GM23338 (cell line): ENCODE measurements around the gene HOXB4.

ENCODE experiments used
- CTCF ChIP-seq, 2 experiments: fragments of 200-600 bp in 1 of 2; sonication (generic) in 1 of 2; conservative IDR thresholded peaks; 2 replicates each; pipeline versions ENCODE4 v1.5.1 to v1.6.1; 2016 to 2017; ENCODE audit warnings: antibody characterized with exemption in 2 of 2, low read depth in 2 of 2, mild to moderate bottlenecking in 2 of 2, moderate library complexity in 1 of 2
- EZH2 ChIP-seq: fragments of 200-600 bp; sonication (generic); IDR thresholded peaks from one replicate; pipeline ENCODE4 v1.8.0; 2017; ENCODE audit warnings: antibody characterized with exemption, mild to moderate bottlenecking, low read depth; ENCODE audit not compliant: unreplicated experiment
- EZH2phosphoT487 ChIP-seq: fragments of 200-600 bp; sonication (generic); IDR thresholded peaks from one replicate; pipeline ENCODE4 v1.8.1; 2018; ENCODE audit warnings: antibody characterized with exemption; ENCODE audit not compliant: unreplicated experiment
- JUNB ChIP-seq: IDR thresholded peaks from one replicate; pipeline ENCODE4 v1.6.1; 2016; ENCODE audit warnings: antibody characterized with exemption; ENCODE audit not compliant: unreplicated experiment
- POLR2AphosphoS5 ChIP-seq: IDR thresholded peaks from 2 replicates; pipeline ENCODE4 v1.6.1; 2016; ENCODE audit warnings: antibody characterized with exemption, low read depth
- REST ChIP-seq: IDR thresholded peaks from one replicate; pipeline ENCODE4 v1.6.1; 2018; ENCODE audit warnings: antibody characterized with exemption; ENCODE audit not compliant: unreplicated experiment
- ZNF114 ChIP-seq: fragments of 250-450 bp; sonication (Bioruptor Pico); IDR thresholded peaks from 2 replicates; pipeline ENCODE4 v1.5.0; 2020; ENCODE audit warnings: mild to moderate bottlenecking, moderate library complexity
- ZNF462 ChIP-seq: fragments of 250-450 bp; sonication (Bioruptor Pico); IDR thresholded peaks from 2 replicates; pipeline ENCODE4 v1.5.0; 2020; ENCODE audit warnings: mild to moderate bottlenecking, moderate library complexity

- no peak for TF ChIP-seq REST
- peak; percentile 88 for TF ChIP-seq EZH2
- no peak for TF ChIP-seq EZH2phosphoT487
- TF ChIP-seq CTCF (conservative IDR thresholded peaks at IDR 0.05; ENCODE audit: low read depth in 2 of 2), result no peak
- no peak for TF ChIP-seq ZNF114 (CRISPR knock-in tag)
- TF ChIP-seq ZNF462 (CRISPR knock-in tag), result no peak
- no peak for TF ChIP-seq POLR2AphosphoS5
- TF ChIP-seq JUNB, result no peak
Observed at GRCh38 chr17:48587276-48588073, 9.3 kb upstream of the HOXB4 start.
